Astrocyte of the cerebellum (primary cell): Measurements from ENCODE around the gene RRAGB.
"Not testable (repeated sequence)": the region's sequence is repeated elsewhere in the genome, so short reads cannot be mapped to it uniquely, and the experiment has no call there.

Source experiments
- DNase-seq: peaks from one replicate; pipeline ENCODE4 v3.0.0-alpha.2; 2011; ENCODE audit warnings: low read depth
- H3K4me3 ChIP-seq: 2 replicates; pipeline ENCODE4 v1.5.1; 2011; ENCODE audit warnings: mild to moderate bottlenecking, low read depth, low read length, moderate library complexity
- CTCF ChIP-seq: IDR thresholded peaks from 2 replicates; pipeline ENCODE4 v1.5.1; 2012; ENCODE audit warnings: low read length, low read depth, moderate library complexity, mild to moderate bottlenecking; ENCODE audit errors: missing control alignments
- in situ Hi-C: cut with HindIII; loops from 2 replicates; pipeline ENCODE4 v1.10.0; 2017; ENCODE audit warnings: low sequenced_read_pairs

The RRAGB gene

GRCh38 chrX:55738969-55739368 is 21.4 kb downstream of the RRAGB start:
- H3K4me3 ChIP-seq: no peak overlapping the region
- no peak for TF ChIP-seq CTCF
- in situ Hi-C loops: no loop called here
- DNase-seq: no peak

- DNase-seq: no peak
- in situ Hi-C loops: no loop called here
- H3K4me3 ChIP-seq: no peak overlapping the region
- TF ChIP-seq CTCF: no peak
Observed at GRCh38 chrX:55742649-55743048, 25.1 kb downstream of the RRAGB start.

GRCh38 chrX:55748463-55748862 is 30.9 kb downstream of the RRAGB start:
- in situ Hi-C loops, H3K4me3 ChIP-seq, DNase-seq: not testable (repeated sequence)

GRCh38 chrX:55750256-55750655 is 32.7 kb downstream of the RRAGB start:
- in situ Hi-C loops: no loop called here
- no peak for TF ChIP-seq CTCF
- DNase-seq: no peak
- H3K4me3 ChIP-seq: no peak overlapping the region

GRCh38 chrX:55754861-55755294 is 37.3 kb downstream of the RRAGB start:
- in situ Hi-C loops: no loop called here
- no peak overlapping the region for H3K4me3 ChIP-seq

GRCh38 chrX:55758033-55758432 is 40.5 kb downstream of the RRAGB start:
- in situ Hi-C loops: no loop called here
- DNase-seq: no peak
- TF ChIP-seq CTCF: no peak

More at GRCh38 chrX:55754861-55755294, 37.3 kb downstream of the RRAGB start:
- no peak for TF ChIP-seq CTCF
- no peak for DNase-seq

GRCh38 chrX:55759478-55759877 is 41.9 kb downstream of the RRAGB start:
- no peak overlapping the region for H3K4me3 ChIP-seq
- TF ChIP-seq CTCF: no peak
- no peak for DNase-seq
- in situ Hi-C loops: no loop called here

More at GRCh38 chrX:55758033-55758432, 40.5 kb downstream of the RRAGB start:
- no peak overlapping the region for H3K4me3 ChIP-seq
